NCI-H1436 treated with DMSO at 0.1 percent for 48 hours (cell line): ENCODE measurements around the gene FIGLA.
"Not testable (repeated sequence)": the region's sequence is repeated elsewhere in the genome, so short reads cannot be mapped to it uniquely, and the experiment has no call there.

Experiments used
- DNase-seq: peaks from one replicate; lab custom pipeline; 2025; lab: John Stamatoyannopoulos, UW

Gene FIGLA

GRCh38 chr2:70808983-70809958, 18.8 kb upstream of the FIGLA start:
- no peak for DNase-seq

- no peak for DNase-seq
These were observed 17.3 kb upstream of the FIGLA start for GRCh38 chr2:70807828-70808118.

GRCh38 chr2:70807102-70807827, 16.8 kb upstream of the FIGLA start:
- no peak for DNase-seq

GRCh38 chr2:70806620-70807019, 16.2 kb upstream of the FIGLA start:
- no peak for DNase-seq

DNA sequence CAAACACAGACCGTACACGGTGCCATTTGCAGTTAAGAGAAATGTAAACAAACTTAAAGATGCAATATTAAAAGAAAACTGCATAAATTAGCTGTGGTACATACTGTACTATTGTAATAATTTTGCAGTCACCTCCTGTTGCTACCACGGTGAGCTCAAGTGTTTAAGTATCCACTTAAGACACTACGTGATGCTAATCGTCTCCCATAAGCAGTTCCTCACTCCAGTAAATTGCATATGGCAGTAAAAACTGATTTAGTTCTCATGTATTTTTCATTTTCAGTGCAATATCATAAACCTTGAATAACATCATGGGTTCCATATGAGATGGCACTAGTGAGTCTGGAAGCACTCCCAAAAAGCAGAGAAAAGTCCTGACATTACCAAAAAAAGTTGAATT, 15.6 kb upstream of the FIGLA start:
- peak; percentile 34 for DNase-seq

- DNase-seq: no peak
These were observed 11.3 kb upstream of the FIGLA start for GRCh38 chr2:70801607-70802263.

- no peak for DNase-seq
These were observed 9.3 kb upstream of the FIGLA start for GRCh38 chr2:70799706-70800105.

DNA sequence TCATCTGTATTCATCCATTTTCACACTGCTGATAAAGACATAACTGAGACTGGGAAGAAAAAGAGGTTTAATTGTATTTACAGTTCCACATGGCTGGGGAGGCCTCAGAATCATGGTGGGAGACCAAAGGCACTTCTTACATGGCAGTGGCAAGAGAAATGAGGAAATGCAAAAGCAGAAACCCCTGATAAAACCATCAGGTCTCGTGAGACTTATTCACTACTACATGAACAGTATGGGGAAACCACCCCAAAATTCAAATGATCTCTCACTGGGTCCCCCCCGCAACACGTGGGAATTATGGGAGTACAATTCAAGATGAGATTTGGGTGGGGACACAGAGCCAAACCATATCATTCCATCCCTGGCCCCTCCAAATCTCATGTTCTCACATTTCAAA, 7.6 kb upstream of the FIGLA start:
- DNase-seq: not testable (repeated sequence)

- DNase-seq: no peak
These were observed 7.1 kb upstream of the FIGLA start for GRCh38 chr2:70797506-70797905.

DNA sequence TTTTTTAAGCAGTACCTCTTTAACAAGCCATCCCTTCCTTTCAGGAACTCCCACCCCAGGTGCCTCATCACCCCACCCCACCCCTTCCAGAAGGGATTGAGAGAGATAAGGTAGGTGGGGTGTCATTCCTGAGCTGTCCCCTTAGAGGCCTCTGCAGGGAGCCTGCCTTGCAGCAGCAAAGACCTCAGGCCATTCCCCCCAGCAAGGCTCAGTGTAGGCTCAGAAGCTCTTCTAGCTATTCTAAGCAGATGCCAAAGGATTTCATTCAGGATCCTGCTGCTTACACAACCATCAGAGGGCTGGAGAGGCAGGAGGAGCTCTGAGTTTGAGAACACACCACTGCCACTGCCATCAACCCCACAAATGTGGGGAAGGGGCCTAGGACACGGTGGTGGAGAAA, 5.8 kb upstream of the FIGLA start:
- DNase-seq: no peak

DNA sequence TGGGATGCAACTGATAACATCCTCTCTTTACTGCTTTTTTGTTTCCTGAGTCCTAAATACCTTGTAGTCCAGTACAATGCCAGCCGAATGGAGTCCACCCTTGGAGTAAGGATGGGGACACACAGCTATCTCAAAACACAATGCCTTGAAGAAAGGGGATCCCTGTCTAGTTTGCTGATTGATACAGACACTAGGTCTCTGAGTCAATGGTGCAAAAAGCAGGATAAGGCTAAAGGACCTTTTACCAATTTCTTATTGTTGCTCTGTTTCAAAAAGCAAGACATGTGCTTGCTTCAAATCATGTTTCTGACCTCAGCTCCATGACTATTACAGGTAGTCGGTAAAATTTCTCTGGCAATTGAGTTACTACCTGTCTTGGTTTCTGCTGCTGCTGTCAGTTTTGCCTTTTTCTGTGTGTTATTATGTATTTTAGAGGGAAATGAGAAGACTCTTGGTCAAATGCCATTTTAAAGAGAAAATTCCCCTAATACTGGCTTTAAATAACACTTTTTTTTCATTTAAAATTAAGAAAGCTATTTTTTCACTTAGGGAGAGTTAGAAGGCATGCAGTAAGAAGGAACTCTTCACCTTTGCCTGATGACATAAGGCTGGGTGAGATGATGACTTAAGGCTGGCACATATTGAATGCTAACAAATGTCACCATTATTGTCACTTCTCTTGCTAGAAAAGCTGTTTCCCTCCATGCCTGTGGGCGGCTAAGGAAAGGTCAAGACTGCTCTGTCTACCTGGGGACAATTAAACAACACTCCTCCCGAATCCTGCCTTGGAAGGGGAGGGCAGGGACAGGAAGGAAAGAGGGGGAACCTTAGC, 4.9 kb upstream of the FIGLA start:
- DNase-seq: no peak

DNA sequence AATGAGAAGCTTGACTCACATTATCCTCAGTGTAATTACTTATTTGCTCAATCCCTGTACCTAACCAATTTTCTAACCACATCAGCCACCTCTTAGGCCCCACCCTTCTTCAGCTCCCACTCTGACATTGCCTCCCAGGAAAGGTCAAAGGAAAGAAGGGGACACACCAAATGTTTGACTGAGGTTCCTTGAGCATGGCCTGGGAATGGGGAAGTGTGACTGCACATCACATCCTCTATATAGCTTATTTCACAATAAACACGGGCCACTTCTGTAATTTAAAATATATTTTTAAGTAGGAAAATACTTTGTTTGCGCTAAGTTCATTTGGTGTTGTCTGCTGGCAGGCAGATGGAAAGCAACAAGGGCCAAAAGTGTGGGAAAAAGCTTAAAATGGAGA, 3.0 kb upstream of the FIGLA start:
- no peak for DNase-seq

DNA sequence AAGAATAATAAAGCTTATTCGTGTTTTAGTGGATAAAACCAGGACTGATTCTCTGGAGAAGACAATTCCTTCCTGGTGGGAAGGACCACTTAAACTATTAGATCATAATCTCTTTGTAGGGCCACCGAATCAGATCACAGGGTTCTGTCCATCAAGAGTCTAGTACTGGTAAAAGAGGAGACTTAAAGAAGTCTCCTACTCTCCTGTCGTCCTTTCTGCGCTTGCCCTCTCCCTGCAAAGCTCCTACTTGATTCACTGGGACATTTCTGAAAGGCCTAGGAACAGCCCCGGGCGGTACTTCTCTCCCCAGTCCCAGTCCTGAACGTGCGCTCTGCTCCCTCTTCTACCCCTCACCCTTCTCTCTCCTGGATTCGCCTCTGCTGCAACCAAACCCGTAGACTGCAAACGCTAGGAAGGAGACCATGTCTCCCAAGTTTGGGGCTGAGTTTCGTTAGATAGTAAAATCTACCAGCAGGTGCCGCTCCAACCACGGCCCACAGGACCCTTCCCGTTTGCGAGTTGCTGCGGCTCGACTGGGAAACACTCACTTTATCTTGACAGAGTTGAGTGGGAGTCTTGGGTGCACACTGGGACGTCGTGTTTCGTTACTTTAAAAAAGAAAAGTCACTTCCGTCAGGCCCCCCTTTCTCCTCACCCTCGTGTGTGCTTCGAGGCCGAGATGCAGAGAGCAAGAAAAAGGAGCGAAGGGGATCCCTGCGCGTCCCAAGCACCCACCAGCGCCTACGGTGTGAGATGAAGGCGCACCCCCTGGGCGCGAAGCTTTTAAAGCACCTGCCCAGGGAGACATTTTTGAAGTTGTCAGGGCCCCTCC, 923 bp downstream of the FIGLA start:
- no peak for DNase-seq

DNA sequence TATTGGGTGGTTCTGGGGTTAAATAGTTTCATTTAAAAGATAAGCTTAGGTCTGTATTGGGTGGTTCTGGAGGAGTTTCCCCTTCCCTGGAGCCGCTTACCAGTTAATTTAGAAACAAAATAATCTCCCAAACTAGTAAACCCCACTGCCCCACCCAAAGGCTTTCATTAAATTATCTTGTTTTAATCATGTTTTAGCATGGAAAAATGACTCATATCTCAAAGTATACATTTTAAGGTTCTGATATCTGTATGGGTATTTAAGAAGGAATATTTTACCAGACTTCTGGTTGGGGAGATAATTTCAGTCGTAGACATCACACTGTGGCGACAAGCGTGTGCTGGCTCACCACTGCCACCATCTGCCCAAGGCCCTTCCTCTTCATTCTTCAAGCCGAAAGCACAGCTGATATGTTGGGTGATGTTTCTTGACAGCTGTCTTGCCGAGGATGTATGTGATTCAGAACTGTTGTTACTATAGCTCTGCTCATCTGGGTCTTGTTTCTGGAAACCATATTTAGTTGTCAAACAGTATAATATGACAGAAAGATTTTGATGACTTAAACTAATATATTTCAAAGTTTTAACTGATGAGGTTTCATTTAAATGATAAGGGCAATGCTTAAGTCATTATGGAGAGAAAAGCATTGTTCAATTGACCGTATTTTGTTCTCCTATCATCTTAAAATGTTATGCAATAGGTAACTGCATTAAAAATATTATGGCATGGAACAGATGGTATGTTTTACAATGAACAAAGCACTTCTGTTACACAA, 5.1 kb downstream of the FIGLA start:
- no peak for DNase-seq

DNA sequence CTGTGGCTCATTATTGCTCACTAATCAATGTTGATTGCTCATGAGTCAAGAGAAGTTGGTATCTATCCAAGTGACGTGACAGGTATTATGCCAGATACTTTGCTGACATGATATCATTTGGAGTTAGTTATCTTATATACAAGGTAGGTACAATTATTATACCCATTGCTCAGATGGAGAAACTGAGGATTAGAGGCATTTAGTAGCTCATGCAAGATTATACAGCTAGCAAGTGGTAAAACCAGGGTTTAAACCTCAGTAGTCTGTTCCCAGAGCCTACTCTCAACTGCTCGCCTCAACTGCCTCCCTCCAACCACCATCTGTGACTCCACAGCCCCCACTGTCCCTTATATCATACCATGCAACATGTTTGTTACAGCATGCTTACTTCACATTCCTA, 6.1 kb downstream of the FIGLA start:
- DNase-seq: no peak

DNA sequence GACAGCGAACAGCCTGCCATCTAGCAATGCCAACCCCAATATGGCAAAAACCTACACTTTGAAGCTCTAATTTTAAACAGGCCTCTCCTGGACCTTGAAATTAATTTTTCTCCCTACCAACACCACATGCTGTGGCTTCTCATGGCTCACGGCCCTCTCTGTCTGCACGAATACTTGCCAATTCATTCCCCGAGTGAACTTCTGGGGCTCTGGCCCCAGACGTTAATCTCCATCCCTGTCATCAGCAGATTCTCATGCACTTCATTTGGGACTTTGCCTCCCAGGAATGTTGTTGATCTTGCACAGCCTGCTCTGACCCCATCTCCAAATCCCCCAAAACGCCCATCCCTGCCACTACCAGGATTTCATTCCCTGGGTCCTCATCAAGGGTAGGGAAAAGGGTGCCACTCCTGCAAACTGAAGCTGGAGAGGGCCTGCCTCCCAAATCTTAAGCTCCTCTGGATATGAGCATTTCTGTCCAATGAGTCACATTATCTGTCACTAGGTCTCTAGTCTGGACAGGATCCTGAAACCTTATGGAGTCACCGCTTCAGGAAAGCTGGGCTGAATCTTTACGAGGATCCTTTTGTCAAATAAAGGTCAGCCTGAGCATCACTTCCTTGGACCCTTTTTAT, 10.4 kb downstream of the FIGLA start:
- no peak for DNase-seq

GRCh38 chr2:70779491-70779890, 11.0 kb downstream of the FIGLA start:
- DNase-seq: no peak

- no peak for DNase-seq
These were observed 11.8 kb downstream of the FIGLA start for GRCh38 chr2:70778676-70779075.

GRCh38 chr2:70777450-70777849, 13.0 kb downstream of the FIGLA start:
- DNase-seq: no peak

GRCh38 chr2:70776266-70776665, 14.2 kb downstream of the FIGLA start:
- DNase-seq: no peak
